GM19452 (cell line): ENCODE results near the gene RNF125.

Experiments used
- ATAC-seq: cut with Tn5 transposase; IDR thresholded peaks from one replicate; pipeline ENCODE4 v1.9.1; 2021; ENCODE audit not compliant: unreplicated experiment

RNF125 gene

DNA sequence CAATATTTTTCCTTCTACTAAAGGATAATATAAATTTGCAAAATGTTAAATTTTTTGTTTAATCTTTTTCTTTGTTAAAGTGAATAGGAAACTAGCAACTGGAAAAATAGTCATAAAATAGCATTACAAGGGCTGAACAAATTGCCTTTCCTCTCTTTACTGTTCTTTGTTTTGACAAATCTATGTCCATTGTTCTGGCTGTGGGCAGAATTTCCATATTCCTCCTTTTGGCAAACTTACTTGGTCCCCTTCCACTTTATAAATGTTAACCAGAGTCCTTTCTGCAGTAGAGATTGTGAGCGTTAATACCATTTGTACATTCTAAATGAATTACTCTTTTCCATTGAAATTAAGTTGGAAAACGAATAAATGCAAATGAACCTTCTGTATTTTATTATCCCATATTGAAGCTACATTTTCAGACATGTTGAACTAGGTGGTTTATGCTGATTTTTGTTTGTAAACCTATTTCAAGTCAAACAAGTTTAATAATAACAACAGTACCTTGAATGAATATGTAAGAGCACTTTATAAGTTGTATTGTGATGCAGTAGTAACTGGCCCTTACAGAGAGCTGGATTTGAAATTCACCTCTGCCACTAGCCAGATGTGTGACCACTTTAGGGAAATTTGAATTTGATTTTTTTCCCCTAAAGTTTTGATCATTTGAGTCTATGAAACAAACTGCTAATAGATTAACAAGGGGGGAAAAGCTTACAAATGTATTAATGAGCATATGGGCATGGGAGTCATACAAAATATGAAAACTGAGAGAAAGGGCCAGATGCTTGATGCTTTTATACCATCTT lies 3.3 kb downstream of the RNF125 start:
- ATAC-seq: no peak

- ATAC-seq: no peak
These were observed 7.1 kb downstream of the RNF125 start for GRCh38 chr18:32025744-32026143.

GRCh38 chr18:32026491-32027086 lies 8.0 kb downstream of the RNF125 start:
- ATAC-seq: no peak

DNA sequence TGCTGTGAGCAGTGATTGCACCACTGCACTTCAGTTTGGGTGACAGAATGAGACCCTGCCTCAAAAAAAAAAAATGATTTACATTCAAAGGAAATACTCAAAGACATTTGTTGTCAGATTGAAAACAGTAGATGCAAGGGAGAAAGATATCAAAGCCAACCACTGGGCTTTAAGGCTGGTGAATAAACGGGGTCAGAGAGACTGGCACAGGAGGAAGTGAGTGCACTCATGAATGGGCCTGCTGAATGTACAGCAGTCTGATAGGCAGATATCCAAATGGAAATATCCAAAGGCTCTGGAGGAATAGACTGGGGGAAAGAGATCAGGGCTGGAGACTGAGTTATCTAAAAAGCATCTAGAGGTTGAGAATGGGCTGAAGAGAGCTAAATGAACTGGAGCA lies 10.9 kb downstream of the RNF125 start:
- no peak for ATAC-seq

DNA sequence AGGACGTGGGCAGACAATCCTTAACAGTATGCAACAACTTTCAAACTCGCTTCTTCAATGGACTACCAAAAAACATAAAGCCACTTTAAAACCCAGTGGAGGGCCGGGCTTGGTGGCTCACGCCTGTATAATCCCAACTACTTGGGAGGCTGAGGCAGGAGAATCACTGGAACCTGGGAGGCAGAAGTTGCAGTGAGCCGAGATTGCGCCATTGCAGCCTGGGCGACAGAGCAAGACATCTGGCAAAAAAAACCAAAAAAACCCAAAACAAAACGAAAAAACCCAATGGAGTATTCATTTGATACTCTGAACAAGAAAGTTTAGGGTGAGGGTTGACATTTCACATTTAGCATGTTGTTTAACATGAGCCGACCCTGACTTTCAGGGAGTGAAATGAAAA lies 14.0 kb downstream of the RNF125 start:
- no peak for ATAC-seq

DNA sequence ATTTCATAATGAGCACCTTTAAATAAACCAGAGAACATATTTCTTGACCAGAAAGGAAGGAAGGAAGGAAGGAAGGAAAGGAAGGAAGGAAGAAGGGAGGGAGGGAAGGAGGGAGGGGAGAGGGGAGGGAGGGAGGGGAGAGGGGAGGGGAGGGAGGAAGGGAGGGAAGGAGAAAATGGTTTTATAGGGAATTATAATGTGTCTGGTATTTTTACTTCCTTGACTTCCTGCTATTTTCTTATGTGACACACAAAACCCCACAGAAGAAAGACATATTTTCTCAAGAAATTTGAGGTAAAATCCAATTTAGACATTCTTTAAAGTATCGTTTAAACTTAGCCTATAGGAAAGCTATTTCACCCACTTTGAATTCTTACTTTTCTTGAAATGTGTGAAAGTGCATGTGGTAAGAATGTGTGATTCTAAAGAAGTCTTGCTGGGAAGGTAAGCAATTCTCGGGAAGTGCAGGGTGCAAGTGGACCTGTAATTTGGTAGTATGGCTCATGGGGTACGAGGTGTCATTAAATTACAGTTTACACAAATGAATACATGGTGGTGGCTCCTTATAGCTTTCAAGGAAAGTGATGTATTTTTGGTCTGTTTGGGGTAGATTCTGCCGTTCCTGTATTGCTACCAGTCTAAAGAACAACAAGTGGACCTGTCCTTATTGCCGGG lies 18.0 kb downstream of the RNF125 start:
- ATAC-seq: no peak

GRCh38 chr18:32037616-32038015 lies 19.0 kb downstream of the RNF125 start:
- no peak for ATAC-seq

DNA sequence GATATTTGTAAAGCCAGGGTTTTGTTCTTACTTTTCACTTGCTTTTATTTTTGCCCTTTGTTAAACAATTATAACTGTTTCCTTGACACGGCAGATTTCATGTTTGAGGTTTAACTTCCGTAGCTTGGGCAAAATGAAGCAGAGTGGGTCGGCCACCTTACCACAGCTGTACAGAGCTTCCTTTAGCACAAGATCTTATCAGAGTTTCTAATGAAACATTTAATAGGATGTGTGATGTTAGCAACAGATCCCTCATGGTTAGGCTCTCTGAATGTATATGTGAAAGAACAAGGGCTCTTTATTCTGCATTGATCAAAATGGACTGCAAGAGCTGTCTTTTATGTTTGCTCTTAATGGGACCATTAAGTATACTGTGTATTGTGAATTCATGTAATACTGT lies 22.3 kb downstream of the RNF125 start:
- no peak for ATAC-seq

GRCh38 chr18:32042337-32042736 lies 23.7 kb downstream of the RNF125 start:
- ATAC-seq: no peak

GRCh38 chr18:32048507-32049091 lies 30.0 kb downstream of the RNF125 start:
- peak; percentile 62 for ATAC-seq

DNA sequence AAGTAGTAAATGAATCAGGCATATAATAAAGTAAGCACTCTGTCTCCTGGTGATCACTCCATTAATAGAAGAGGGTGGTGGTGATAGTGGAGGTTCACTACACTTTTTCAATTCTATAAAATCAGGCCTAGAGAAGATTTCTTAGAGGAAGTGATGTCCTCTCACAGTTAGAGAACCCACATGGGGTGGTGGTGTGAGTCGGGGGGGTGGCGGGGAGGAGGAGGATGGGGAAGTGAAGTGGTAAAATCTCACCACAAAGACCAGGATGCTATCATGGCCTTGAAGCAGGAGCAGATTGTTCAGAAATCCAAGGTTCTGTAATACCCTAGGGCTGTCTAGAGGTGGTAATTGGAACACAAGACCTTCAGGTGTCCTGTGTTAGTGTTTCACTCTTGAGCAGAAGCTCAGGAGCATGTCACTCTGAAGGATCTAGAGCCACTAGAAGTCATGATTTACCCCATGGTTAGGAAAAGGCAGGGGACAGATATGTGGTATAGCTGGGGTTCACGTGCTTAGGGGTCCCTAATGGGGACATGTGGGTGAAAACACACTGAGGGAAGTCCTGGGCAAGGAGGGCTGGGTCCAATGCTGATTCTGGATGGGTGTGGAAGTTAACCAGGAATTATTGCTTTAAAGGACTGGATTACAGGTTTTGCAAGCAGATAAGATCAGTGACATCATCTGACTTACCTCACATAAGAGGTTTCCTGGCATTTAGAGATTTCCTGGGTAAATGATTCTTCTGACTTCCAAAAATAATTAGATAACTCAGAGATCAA lies 31.0 kb downstream of the RNF125 start:
- ATAC-seq: peak; percentile 40

GRCh38 chr18:32056613-32057358 lies 38.2 kb downstream of the RNF125 start:
- ATAC-seq: no peak

DNA sequence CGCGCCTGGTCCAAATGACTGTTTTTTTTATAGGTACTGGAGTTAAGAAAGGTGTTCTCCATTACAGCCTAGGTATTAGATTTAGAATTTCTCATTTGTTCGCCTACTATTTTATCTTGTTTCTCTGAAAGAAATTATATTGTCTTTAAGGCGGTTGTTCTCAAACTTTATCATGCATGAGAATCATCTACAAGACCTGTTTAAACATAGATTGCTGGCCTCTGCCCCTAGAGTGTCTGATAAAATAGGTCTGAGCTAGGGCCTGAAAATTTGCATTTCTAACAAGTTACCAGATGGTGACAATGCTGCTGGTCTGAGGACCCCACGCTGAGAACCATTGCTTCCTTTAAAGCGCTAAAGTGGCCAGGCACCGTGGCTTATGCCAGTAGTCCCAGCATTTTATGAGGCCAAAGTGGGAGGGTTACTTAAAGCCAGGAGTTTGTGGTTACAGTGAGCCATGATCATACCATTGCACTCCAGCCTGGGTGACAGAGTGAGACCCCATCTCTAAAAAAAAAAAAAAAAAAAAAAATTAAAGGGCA lies 39.1 kb downstream of the RNF125 start:
- ATAC-seq: no peak

DNA sequence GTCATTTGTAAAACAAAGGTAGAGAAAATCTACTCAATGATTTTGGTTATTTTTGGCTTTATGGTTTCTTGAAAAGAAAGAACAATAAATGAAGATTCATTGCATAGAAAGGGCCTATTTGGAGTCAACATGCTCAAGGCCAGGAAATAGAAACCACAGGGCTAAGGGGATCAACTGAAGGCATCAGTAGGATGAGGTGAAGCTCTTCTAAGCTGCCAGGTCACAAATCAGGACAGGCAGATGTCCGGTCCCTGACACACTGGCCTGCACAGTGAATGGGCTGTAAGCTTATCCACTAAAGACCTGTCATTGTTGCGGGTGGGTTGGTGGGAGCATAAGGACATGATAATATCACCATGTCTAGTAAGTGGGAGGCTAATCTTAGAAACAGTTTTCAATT lies 41.4 kb downstream of the RNF125 start:
- no peak for ATAC-seq

GRCh38 chr18:32067375-32068167 lies 48.9 kb downstream of the RNF125 start:
- ATAC-seq: no peak

DNA sequence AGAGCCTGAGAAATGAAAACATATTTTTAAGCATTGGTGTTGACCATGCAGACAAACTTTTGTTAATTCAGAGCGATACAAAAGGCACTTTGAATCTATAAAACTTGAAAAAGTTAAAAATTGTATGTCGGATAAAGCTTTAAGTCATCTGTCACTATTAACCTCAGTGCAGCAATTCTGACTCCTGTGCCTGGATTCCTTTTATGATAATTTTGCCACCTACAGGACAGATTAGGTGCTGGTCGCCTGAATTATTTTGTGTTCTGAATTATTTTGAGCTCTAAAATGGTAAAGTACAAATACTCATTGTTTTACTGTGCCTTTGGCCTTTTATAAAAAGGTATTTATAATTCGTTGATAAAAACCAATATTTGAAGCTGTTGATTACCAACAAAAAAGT lies 53.7 kb downstream of the RNF125 start:
- ATAC-seq: no peak

- ATAC-seq: no peak
These were observed 55.6 kb downstream of the RNF125 start for GRCh38 chr18:32074206-32074605.

DNA sequence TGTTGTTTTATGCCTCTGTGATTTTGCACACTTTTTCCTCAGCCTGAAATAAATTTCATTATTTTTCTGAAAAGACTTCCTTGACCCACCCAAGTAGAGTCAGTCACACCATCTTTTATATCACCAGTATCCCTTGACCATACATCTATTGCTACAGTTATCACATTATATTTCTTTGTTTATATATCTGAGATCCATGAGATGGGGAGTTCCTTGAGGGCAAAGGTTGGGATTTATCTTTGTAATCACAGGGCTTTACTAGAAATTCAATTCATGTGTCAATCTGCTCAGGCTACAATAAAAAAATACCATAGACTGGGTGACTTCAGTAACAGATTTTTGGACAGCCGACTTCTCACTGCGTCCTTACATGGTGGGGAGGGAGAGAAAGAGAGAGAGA lies 60.2 kb downstream of the RNF125 start:
- ATAC-seq: no peak

GRCh38 chr18:32081881-32082280 lies 63.3 kb downstream of the RNF125 start:
- ATAC-seq: no peak
